Naive B cell (primary cell): ENCODE measurements around the gene IAH1. TPM values are rescaled to one million over a fixed set of nuclear protein-coding genes. Genes with fewer than 3 reads are reported as not detected.

ENCODE experiments used
- ATAC-seq, 2 donors: fragments of 150-1000 bp; cut with Tn5 transposase; 2 replicates each; pipeline ENCODE4 v1.10.0; 2021; ENCODE audit warnings: low read depth in 2 of 2, mild to moderate bottlenecking in 2 of 2, moderate library complexity in 2 of 2
- DNase-seq: peaks from one replicate; pipeline ENCODE4 v3.0.0; 2022
- H3K27ac Mint-ChIP-seq, 6 donors: one replicate each; pipeline ENCODE4 v1.8.0; 2020 to 2022; ENCODE audit warnings: mild to moderate bottlenecking in 6 of 6, mixed read lengths in 6 of 6, moderate library complexity in 5 of 6, inconsistent platforms in 2 of 6
- H3K27me3 Mint-ChIP-seq, 3 donors: one replicate each; pipeline ENCODE4 v1.8.0; 2021 to 2022; ENCODE audit warnings: mixed read lengths in 3 of 3, mild to moderate bottlenecking in 1 of 3
- H3K36me3 Mint-ChIP-seq, 2 donors: one replicate each; pipeline ENCODE4 v1.8.0; 2020 to 2022; ENCODE audit warnings: mixed read lengths in 2 of 2, inconsistent platforms in 1 of 2, mild to moderate bottlenecking in 1 of 2
- H3K4me1 Mint-ChIP-seq, 3 donors: one replicate each; pipeline ENCODE4 v1.8.0; 2020 to 2022; ENCODE audit warnings: mixed read lengths in 3 of 3, inconsistent platforms in 1 of 3, mild to moderate bottlenecking in 1 of 3, moderate library complexity in 1 of 3
- H3K4me3 Mint-ChIP-seq, 8 donors: one replicate each; pipeline ENCODE4 v1.8.0; 2020 to 2022; ENCODE audit warnings: mild to moderate bottlenecking in 8 of 8, mixed read lengths in 8 of 8, moderate library complexity in 8 of 8, inconsistent platforms in 2 of 8
- H3K9me3 Mint-ChIP-seq, 7 donors: one replicate each; pipeline ENCODE4 v1.8.0; 2020 to 2022; ENCODE audit warnings: mixed read lengths in 7 of 7, mild to moderate bottlenecking in 5 of 7, inconsistent platforms in 2 of 7, moderate library complexity in 1 of 7
- polyA plus RNA-seq, 6 donors: library from polyadenylated mRNA; unstranded; fragments of 300-500 nt; fragmentation: Illumina TruSeq; gene quantifications; one replicate each; pipeline ENCODE4 v1.2.3, GENCODE V29; 2021; ENCODE audit warnings: low read depth in 6 of 6

Gene IAH1
- polyA plus RNA-seq, 6 donors from 2014 or later, result 63.9 to 87.9 (median 73.0) TPM

DNA sequence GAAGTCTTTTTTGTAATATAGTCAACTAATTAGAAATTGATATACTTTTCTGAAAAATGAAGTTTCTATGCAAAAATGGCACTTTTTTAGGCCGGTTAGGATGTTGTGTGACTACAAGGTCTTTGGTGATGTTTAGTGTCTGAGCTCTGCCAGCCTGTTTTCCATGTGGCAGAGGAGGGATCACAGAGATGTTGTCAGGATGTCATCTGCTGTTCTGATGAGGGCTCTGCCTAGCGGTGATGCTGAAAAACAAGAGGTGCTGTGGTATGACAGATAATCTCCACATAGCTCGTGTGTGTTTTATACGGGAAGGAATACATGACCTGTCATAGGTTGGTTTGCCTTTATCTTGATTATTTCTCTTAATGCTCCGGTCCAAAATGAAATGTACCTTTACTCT lies 12.0 kb upstream of the IAH1 start:
- H3K9me3 Mint-ChIP-seq, result no peaks in the 10 kb centered on the region
- DNase-seq, result no peak
- peaks cover 0 to 9% of the 10 kb centered on the region in 2 donors for H3K36me3 Mint-ChIP-seq
- H3K27ac Mint-ChIP-seq, result peak overlapping the region in 1 of 6 donors; percentile 56
- no peaks in the 10 kb centered on the region for H3K27me3 Mint-ChIP-seq
- H3K4me1 Mint-ChIP-seq, result peaks cover 0 to 5% (median 0%) of the 10 kb centered on the region in 3 donors
- ATAC-seq, result no peak
- no peak overlapping the region for H3K4me3 Mint-ChIP-seq

DNA sequence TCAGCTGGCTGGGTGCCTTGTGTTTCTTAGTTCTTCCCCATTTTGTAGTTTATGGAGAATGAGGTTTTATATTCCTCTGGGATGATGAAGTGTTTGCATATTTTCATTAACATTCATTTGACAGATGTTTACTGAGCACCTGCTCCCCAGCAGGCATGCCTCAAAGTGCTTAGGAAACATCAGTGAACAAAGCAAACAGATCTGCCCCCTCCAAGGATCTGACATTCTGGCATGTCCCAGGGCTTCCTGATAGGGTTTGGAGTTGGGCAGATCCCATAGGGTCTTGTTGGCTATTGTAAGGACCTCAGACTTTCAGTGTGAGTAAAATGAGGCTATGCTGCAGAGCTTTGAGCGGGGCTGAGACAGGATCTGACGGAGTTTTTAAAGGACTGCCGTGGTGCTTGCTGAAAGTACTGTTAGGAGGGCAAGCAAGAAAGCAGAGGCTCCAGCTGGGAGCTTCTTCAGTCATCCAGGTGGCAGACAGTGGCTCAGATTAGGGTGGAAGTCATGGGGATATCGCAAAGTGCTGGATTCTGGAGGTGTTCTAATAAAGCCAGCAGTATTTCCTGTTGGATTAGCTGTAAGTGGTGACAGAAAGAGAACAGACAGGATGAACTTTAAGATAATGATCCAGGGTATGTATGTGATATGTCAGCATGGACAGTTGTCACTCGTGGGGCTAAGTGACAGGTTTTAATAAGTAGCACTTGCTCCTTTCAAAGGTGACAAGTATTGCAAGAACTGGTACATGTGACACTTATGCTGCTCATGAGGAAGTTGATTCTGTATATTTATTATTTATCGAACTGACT lies 11.3 kb upstream of the IAH1 start:
- no peak for ATAC-seq
- Mint-ChIP-seq H3K4me1 (peaks cover 0 to 5% (median 0%) of the 10 kb centered on the region in 3 donors), H3K27ac (peak overlapping the region in 3 of 6 donors; percentile 27 to 88 (median 67))

DNA sequence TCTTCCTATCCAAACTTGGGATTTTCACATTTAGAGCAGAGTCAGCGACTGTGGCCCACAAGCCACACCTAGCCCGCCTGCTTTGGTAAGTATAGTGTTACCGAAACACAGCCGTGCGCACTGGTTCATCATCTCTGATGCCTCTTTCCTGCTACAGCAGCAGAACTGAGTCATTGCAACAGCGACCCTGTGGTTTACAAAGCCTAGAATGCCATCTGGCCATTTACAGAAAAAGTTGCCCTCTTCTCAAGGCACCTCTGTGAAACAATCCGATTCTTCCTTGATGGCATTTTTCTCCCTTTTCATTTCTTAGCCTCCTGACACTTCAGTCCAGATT lies 10.7 kb upstream of the IAH1 start:
- peaks cover 0 to 9% of the 10 kb centered on the region in 2 donors for H3K36me3 Mint-ChIP-seq
- no peak overlapping the region for H3K4me3 Mint-ChIP-seq
- DNase-seq (no peak), ATAC-seq (no peak)
- H3K9me3 Mint-ChIP-seq, result no peaks in the 10 kb centered on the region
- H3K27ac Mint-ChIP-seq, result peak overlapping the region in 1 of 6 donors; percentile 3
- H3K4me1 Mint-ChIP-seq, result peaks cover 0 to 5% (median 0%) of the 10 kb centered on the region in 3 donors
- no peaks in the 10 kb centered on the region for H3K27me3 Mint-ChIP-seq

More for the DNA sequence above, 11.3 kb upstream of the IAH1 start:
- no peak overlapping the region for H3K4me3 Mint-ChIP-seq
- no peaks in the 10 kb centered on the region for H3K27me3 Mint-ChIP-seq
- no peaks in the 10 kb centered on the region for H3K9me3 Mint-ChIP-seq
- DNase-seq, result no peak
- peaks cover 0 to 9% of the 10 kb centered on the region in 2 donors for H3K36me3 Mint-ChIP-seq

DNA sequence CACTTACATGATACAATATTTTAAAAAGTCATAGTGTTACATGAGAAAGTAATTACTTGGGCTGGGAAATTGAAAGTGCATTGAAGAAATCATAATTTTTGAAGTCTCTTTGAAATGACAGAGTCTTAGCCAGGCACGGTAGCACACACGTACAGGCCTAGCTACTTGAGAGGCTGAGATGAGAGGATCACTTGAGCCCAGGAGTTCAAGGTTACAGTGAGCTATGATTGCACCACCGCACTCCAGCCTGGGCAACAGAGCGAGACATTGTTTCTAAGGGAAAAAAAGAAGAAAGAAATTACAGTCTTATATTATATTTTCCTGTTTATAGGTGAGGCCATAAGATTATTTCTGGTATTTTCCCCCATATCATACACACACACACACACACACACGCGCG lies 9.2 kb upstream of the IAH1 start:
- Mint-ChIP-seq H3K4me3 (no peak overlapping the region), H3K36me3 (peaks cover 0 to 9% of the 10 kb centered on the region in 2 donors), H3K27ac (peak overlapping the region in 2 of 6 donors; percentile 54 to 80), H3K27me3 (no peaks in the 10 kb centered on the region), H3K9me3 (no peaks in the 10 kb centered on the region), H3K4me1 (peaks cover 0 to 5% (median 0%) of the 10 kb centered on the region in 3 donors)
- ATAC-seq (no peak), DNase-seq (no peak)

DNA sequence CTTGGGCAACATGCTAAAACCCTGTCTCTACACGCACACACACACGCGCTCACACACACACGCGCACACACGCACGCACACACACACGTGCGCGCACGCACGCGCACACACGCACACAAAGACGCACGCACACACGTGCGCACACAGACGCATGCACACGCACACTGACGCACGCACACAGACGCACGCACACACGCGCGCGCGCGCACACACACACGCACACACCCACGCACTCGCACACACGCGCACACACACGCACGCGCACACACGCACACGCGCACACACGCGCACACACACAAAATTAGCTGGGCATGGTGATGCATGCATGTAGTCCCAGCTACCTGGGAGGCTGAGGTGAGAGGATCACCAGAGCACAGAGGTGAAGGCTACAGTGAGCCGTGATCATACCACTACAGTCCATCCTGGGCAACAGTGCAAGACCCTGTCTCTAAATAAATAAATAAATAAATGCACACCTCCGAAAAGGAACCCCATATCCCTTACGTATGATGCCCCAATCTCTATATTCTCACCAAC lies 8.1 kb upstream of the IAH1 start:
- DNase-seq (no peak), ATAC-seq (no peak)
- no peaks in the 10 kb centered on the region for H3K9me3 Mint-ChIP-seq
- peak overlapping the region in 1 of 8 donors; percentile 6 for H3K4me3 Mint-ChIP-seq
- H3K27me3 Mint-ChIP-seq, result no peaks in the 10 kb centered on the region
- peaks cover 0 to 5% (median 0%) of the 10 kb centered on the region in 3 donors for H3K4me1 Mint-ChIP-seq
- H3K36me3 Mint-ChIP-seq, result peaks cover 0 to 10% of the 10 kb centered on the region in 2 donors
- peak overlapping the region in 1 of 6 donors; percentile 72 for H3K27ac Mint-ChIP-seq

DNA sequence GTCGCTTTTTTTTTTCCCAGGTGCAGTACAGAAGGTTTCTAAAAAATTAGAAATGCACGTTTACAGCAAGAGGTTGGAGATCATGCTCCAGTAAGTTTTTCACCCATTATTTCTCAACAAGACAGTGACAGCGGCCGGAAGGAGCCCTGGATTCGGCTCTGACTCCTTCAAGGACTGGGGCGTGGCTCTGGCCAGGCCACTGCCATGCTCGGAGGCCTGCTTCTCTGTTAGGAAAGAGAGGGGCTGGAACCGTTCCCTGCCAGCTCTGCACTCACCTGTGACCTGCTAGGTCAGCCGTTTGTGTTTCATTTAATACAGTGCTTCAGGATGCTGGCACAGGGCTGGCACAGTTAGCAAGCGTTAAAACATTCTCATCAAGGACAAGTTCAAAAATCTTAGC lies 6.7 kb upstream of the IAH1 start:
- ATAC-seq (no peak), DNase-seq (no peak)
- Mint-ChIP-seq H3K4me3 (no peak overlapping the region), H3K4me1 (peaks cover 0 to 5% (median 5%) of the 10 kb centered on the region in 3 donors), H3K27ac (no peak overlapping the region), H3K9me3 (no peaks in the 10 kb centered on the region), H3K36me3 (peaks cover 0 to 13% of the 10 kb centered on the region in 2 donors), H3K27me3 (no peaks in the 10 kb centered on the region)

DNA sequence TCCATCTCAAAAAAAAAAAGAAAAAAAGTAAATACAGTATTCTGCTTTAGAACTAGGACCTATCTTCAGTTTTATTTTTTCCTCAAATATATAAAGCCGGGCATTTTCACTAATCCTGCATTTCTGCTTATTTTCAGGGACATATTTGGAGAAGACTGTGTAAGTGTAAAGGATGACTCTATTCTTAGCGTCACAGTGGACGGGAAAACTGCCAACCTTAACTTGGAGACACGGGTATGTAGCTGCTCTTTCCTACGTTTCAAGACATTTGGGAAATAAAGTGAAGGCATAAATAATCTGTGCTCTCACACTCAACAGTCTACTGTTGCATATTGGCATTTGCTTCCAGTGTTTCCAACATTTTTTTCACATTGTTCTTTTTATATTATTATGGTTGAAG lies 3.1 kb upstream of the IAH1 start:
- ATAC-seq (no peak), DNase-seq (no peak)
- H3K4me3 Mint-ChIP-seq, result no peak overlapping the region
- H3K4me1 Mint-ChIP-seq, result peaks cover 9 to 30% (median 16%) of the 10 kb centered on the region in 3 donors
- H3K27me3 Mint-ChIP-seq, result no peaks in the 10 kb centered on the region
- peaks cover 0 to 12% of the 10 kb centered on the region in 2 donors for H3K36me3 Mint-ChIP-seq
- no peak overlapping the region for H3K27ac Mint-ChIP-seq
- no peaks in the 10 kb centered on the region for H3K9me3 Mint-ChIP-seq

DNA sequence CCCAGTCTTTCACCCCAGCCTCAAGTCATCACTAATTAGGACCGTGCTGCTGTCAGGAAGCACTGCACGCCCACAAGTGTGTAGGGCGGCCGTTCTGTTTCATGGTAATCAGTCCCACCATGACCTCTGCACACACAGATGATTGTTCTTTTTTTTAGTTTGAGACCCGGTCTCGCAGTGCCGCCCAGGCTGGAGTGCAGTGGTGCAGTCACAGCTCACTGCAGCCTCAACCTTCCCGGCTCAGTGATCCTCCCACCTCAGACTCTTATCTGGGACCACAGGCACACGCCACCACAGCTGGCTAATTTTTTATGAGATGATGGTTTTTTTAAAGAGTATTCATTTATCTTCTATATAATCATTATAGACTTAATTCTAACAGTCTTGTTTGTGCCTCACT lies 1.8 kb upstream of the IAH1 start:
- H3K4me1 Mint-ChIP-seq, result peaks cover 14 to 42% (median 27%) of the 10 kb centered on the region in 3 donors
- H3K4me3 Mint-ChIP-seq, result peak overlapping the region; percentile 18 to 90 (median 84)
- no peaks in the 10 kb centered on the region for H3K9me3 Mint-ChIP-seq
- H3K36me3 Mint-ChIP-seq, result peaks cover 0 to 5% of the 10 kb centered on the region in 2 donors
- DNase-seq (no peak), ATAC-seq (no peak)
- H3K27me3 Mint-ChIP-seq, result no peaks in the 10 kb centered on the region
- H3K27ac Mint-ChIP-seq, result peak overlapping the region in 1 of 6 donors; percentile 24

DNA sequence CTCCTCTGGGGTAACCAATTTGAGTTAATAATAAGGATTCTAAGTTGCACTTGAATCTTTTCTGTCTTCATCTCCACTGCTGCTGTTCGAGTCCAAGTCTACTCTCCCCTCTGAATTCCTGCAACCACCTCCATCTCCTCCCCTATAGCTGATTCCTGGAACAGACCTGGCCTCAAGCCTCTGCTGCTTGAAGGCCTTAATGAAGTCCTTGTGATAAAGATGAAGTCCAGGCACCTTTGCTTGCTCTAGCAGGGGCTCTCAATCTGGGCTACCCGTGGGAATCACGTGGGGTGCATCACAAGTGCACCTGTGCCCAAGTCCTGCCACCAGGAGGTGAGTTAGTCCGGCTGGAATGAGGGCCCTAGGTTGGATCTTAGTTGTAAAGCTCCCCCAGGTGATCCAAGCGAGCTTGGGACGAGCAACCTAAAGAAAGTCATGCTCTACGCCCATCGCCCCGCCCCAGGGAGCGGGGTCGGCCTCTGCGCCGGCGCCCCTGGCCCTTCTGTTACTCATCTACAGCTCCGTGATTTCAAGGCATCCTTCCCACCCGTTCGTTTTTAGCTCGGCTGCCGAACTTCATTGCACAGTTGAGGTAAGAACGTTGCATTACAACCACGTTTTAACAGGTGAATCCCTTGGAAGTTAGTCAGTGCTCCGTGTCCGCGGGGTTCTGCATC lies 905 bp upstream of the IAH1 start:
- peak; percentile 14 for DNase-seq
- Mint-ChIP-seq H3K36me3 (peaks cover 0 to 5% of the 10 kb centered on the region in 2 donors), H3K27ac (peak overlapping the region in 5 of 6 donors; percentile 82 to 94 (median 83)), H3K9me3 (no peaks in the 10 kb centered on the region), H3K27me3 (no peaks in the 10 kb centered on the region), H3K4me1 (peaks cover 15 to 48% (median 29%) of the 10 kb centered on the region in 3 donors), H3K4me3 (peak overlapping the region; percentile 79 to 92 (median 86))
- peak in 1 of 2 donors; percentile 3 for ATAC-seq

DNA sequence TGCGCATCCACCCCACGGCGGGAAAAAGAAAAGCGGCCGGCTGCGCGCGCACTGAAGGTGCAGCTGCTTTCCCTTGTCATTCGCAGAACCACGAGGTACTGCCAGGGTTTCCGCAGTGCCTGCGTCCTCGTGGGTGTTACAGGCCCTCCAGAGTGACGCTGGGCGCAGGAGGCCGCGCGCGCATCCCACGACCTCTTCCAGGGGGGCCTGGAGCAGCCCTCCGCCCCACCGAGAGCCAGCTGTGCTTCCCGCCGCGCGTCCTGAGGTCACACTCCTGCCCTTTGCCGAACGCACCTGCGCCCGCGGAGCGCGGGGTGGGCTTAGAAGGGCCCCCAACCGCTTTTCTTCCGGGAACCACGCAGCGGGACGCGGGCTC lies 378 bp upstream of the IAH1 start:
- H3K36me3 Mint-ChIP-seq, result peaks cover 0 to 5% of the 10 kb centered on the region in 2 donors
- DNase-seq, result no peak
- no peaks in the 10 kb centered on the region for H3K27me3 Mint-ChIP-seq
- ATAC-seq, result peak; percentile 63 to 70
- H3K4me1 Mint-ChIP-seq, result peaks cover 18 to 48% (median 31%) of the 10 kb centered on the region in 3 donors
- no peaks in the 10 kb centered on the region for H3K9me3 Mint-ChIP-seq
- peak overlapping the region; percentile 57 to 94 (median 82) for H3K27ac Mint-ChIP-seq
- H3K4me3 Mint-ChIP-seq, result peak overlapping the region; percentile 79 to 92 (median 86)

DNA sequence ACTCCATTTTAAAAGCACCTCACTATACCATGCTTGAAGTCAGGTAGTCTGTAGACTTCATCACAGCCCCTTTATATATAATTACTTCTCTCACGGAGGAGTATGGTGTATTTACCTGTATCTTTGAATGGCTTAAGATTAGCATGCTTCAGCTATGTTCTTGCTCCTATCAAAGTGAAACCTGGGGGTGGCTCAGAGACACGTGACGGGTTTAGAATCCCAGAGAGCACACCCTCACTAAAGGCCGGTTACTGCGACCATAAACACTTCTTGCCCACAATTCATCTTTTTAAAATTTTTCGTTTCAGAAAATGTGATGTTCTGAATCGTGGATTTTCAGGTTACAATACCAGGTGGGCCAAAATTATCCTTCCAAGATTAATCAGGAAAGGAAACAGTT lies 3.6 kb downstream of the IAH1 start:
- Mint-ChIP-seq H3K36me3 (no peaks in the 10 kb centered on the region), H3K9me3 (no peaks in the 10 kb centered on the region), H3K27me3 (no peaks in the 10 kb centered on the region), H3K27ac (no peak overlapping the region), H3K4me3 (no peak overlapping the region), H3K4me1 (peaks cover 22 to 52% (median 31%) of the 10 kb centered on the region in 3 donors)
- ATAC-seq (no peak), DNase-seq (no peak)

DNA sequence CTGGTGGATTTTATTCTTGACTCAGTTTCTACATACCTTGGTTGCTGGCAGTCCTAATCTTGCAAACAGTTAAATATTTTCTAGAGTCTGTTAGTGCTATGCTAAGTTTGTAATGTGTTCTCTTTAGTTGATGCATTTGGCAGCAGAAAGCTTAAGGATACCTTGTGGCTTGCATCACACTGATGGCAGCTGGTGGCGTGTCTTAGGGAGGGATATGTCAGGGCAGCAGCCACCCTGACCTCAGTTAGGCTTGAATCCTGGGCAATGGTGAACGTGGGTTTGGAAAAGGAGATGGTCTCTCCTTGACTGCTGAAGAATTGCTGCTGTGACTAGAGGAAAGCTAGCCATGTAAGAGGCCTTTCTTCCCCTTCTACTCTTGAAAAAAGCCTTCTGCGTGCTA lies 4.2 kb downstream of the IAH1 start:
- Mint-ChIP-seq H3K27ac (peak overlapping the region in 2 of 6 donors; percentile 5 to 34), H3K9me3 (no peaks in the 10 kb centered on the region), H3K4me3 (no peak overlapping the region), H3K27me3 (no peaks in the 10 kb centered on the region), H3K4me1 (peaks cover 18 to 46% (median 27%) of the 10 kb centered on the region in 3 donors), H3K36me3 (no peaks in the 10 kb centered on the region)
- ATAC-seq (no peak), DNase-seq (no peak)

DNA sequence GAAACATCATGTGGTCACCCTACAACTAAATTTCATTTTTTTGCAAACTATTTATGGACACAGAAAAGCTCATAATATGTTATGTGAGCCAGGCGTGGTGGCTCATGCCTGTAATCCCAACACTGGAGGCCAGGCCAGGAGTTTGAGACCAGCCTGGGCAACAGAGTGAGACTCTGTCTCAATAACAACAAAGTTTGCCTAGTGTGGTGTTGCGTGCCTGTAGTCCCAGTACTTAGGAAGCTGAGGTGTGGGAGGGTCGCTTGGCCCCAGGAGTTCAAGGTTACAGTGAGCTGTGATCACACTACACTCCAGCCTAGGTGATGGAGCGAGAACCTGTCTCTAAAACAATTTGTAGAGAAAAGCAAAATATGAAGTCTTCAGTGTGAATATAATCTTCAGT lies 5.8 kb downstream of the IAH1 start:
- no peaks in the 10 kb centered on the region for H3K27me3 Mint-ChIP-seq
- peaks cover 18 to 41% (median 24%) of the 10 kb centered on the region in 3 donors for H3K4me1 Mint-ChIP-seq
- H3K4me3 Mint-ChIP-seq, result no peak overlapping the region
- peak overlapping the region in 2 of 6 donors; percentile 34 to 86 for H3K27ac Mint-ChIP-seq
- H3K36me3 Mint-ChIP-seq, result no peaks in the 10 kb centered on the region
- no peak for ATAC-seq
- no peaks in the 10 kb centered on the region for H3K9me3 Mint-ChIP-seq
- DNase-seq, result no peak
